Stimulated activated CD8-positive, alpha-beta memory T cell treated with anti-CD3 and anti-CD28 coated beads, Interleukin-12 subunit alpha, Interleukin-12 subunit beta, amount 100 ng/mL, for 4 hours (primary cell): ENCODE data around the gene CACNB2.
"Not testable (repeated sequence)": the region's sequence is repeated elsewhere in the genome, so short reads cannot be mapped to it uniquely, and the experiment has no call there.

Source experiments
- DNase-seq: peaks from one replicate; pipeline ENCODE4 v3.0.0-alpha.2; 2020; ENCODE audit warnings: low read depth

The CACNB2 gene

DNA sequence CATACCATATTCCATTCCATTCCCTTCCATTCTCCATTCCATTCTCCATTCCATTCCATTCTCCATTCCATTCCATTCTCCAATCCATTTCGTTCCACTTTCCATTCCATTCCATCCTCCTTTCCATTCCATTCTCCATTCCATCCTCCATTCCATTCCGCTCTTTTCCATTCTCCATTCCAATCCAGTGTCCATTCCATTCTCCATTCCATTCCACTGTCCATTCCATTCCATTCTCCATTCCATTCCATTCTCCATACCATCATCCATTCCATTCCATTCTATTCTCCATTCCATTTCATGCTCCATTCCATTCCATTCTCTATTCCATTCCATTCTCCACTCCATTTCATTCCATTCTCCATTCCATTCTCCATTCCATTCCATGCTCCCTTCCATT is 430.2 kb downstream of the CACNB2 start:
- DNase-seq = not testable (repeated sequence)

- no peak for DNase-seq
Measured at GRCh38 chr10:18571076-18571475, 430.9 kb downstream of the CACNB2 start.

GRCh38 chr10:18571780-18572179 is 431.6 kb downstream of the CACNB2 start:
- DNase-seq = no peak

DNA sequence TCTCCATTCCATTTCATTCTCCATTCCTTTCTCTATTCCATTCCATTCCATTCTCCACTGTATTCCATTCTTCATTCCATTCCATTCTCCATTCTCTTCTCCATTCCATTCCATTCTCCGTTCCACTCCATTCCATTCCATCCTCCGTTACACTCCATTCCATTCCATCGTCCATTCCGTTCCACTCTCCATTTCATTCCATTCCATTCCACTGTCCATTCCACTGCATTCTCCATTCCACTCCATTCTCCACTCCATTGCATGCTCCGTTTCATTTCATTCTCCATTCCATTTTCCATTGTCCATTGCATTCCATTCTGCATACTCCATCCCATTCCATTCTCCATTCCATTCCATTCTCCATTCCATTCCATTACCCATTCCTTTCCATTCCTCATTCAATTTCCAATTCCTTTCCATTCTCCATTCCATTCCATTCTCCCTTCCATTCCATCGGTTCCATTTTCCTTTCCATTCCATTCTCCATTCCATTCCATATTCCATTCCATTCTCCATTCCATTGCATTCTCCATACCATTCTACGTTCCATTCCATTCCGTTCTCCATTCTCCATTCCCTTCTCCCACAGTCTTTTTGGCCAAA is 432.8 kb downstream of the CACNB2 start:
- DNase-seq = no peak

DNA sequence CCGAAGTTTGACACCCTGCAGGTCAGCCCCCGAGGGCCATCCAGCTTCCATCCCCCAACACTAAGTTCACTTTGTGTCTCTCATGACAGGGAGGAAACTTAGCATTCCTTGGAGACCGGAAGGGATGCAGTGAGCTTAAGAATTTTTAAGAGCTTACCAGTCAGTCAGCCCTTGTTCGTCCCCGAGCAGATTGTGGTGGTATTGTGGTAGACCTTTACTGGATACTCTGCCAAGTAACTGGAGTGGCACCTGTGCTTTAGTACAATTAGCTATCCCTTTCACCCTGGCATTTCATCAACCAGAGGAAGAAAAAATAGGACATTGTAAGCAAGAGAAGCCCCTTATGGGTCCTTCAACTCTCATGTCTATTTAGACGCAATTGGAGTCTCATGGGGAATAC is 436.4 kb downstream of the CACNB2 start:
- no peak for DNase-seq

DNA sequence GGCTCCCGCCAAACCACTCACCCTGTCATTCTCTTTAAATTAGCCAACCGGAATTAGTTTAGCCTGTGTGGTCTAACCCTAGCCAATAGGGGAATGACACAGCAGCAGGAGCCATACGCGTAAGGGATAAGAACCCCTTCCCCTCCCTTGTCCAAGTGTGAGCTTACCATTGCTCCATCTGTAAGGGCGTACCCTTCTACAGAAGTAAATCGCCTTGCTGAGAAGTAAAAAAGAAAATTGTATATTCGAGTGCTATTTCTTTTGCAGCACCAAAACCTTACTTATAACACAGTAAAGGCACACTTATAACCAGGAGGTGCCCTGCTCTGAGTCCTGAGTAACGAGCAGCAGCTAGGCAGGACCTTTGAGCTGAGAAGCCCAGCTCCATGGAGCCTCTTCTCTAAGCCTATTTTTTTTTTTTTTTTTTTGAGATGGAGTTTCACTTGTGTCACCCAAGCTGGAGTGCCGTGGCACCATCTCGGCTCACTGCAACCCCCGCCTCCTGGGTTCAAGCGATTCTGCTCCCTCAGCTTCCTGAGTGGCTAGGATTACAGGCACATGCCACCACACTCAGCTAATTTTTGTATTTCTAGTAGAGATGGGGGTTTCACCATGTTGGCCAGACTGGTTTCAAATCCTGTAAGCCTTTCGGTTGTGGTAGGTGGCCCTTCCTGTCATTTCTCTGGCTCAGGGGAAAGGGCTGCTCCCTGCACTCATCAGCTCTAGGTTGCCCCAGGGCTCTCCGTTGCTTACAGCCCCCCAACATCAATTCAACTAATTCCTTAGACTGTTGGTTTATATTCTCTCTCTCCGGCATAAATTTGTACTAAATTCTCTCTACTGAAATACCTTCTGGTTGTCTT is 437.8 kb downstream of the CACNB2 start:
- DNase-seq = no peak

DNA sequence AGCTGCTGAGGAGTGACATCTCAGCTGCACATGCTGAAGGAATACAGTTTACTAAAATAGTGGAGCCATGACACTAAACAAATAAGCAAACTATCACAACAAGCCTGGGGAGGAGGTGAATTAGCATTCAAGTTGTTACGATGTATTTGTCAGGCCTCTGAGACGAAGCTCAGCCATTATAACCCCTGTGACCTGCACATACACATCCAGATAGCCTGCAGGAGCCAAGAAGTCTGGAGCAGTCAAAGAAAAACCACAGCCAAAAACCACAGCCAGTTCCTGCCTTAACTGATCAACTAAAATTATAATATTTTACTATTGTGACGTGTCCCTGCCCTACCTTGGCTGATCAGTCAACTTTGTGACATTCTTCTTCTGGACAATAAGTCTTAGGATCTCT is 442.6 kb downstream of the CACNB2 start:
- DNase-seq = no peak

- DNase-seq = no peak
Measured at GRCh38 chr10:18583575-18584270, 443.5 kb downstream of the CACNB2 start.

- not testable (repeated sequence) for DNase-seq
Measured at GRCh38 chr10:18586637-18587036, 446.4 kb downstream of the CACNB2 start.

GRCh38 chr10:18591141-18591540 is 450.9 kb downstream of the CACNB2 start:
- not testable (repeated sequence) for DNase-seq
